22Rv1 (cell line): ENCODE data around the gene ARHGAP26.

Source experiments
- H3K27ac ChIP-seq: fragments of 450-650 bp; 2 replicates; pipeline ENCODE4 v1.5.1; 2017
- ZFX ChIP-seq: fragments of 450-650 bp; IDR thresholded peaks from 2 replicates; pipeline ENCODE4 v1.6.1; 2017; ENCODE audit warnings: antibody characterized with exemption, borderline replicate concordance
- TF ChIP-seq, protein P1 (sequence below): fragments of 450-650 bp; IDR thresholded peaks from 2 replicates; pipeline ENCODE4 v1.5.1; 2017; ENCODE audit warnings: mild to moderate bottlenecking

Gene ARHGAP26, protein sequence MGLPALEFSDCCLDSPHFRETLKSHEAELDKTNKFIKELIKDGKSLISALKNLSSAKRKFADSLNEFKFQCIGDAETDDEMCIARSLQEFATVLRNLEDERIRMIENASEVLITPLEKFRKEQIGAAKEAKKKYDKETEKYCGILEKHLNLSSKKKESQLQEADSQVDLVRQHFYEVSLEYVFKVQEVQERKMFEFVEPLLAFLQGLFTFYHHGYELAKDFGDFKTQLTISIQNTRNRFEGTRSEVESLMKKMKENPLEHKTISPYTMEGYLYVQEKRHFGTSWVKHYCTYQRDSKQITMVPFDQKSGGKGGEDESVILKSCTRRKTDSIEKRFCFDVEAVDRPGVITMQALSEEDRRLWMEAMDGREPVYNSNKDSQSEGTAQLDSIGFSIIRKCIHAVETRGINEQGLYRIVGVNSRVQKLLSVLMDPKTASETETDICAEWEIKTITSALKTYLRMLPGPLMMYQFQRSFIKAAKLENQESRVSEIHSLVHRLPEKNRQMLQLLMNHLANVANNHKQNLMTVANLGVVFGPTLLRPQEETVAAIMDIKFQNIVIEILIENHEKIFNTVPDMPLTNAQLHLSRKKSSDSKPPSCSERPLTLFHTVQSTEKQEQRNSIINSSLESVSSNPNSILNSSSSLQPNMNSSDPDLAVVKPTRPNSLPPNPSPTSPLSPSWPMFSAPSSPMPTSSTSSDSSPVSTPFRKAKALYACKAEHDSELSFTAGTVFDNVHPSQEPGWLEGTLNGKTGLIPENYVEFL

DNA sequence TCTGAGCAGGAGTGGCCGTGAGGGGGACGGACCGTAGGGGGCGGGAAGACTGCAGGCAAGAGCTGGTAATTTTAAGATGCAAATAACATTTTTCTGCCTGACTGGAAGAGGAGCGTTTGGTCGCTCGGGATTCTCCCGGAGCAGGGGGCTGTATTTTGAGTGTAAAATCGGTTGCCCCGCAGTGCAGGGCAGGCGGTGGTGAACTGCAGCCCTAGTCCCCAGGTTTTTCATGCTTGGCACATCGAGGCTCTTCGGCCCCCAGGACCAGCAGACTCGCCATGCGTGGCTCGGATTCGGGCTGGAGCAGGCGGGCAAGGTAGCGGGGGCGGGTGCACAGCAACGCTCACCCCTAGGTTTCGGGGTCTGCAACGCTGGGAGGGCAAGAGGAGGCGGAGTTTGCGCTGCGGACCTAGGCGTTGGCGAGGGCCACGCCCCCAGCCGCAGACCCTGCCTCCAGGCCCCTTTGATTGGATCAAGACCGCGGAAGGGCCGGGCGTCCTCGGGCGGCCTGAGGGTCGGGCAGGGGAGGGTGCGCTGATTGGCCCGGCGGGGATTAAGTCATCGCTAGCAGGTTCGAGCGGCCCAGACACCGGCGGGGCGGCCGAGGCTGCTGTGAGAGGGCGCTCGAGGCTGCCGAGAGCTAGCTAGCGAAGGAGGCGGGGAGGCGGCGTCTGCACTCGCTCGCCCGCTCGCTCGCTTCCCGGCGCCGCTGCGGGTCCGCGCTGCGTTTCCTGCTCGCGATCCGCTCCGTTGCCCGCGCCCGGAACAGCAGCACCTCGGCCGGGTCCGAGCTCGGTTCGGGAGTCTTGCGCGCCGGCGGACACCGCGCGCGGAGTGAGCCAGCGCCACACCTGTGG, at the start of gene ARHGAP26:
TSS of gene ARHGAP26 (plus strand) at position 585 of the 857 bp plus-strand sequence. CDS start 385 bp downstream, outside the sequence.
- no peak for TF ChIP-seq ZFX
- TF ChIP-seq, protein P1, sequence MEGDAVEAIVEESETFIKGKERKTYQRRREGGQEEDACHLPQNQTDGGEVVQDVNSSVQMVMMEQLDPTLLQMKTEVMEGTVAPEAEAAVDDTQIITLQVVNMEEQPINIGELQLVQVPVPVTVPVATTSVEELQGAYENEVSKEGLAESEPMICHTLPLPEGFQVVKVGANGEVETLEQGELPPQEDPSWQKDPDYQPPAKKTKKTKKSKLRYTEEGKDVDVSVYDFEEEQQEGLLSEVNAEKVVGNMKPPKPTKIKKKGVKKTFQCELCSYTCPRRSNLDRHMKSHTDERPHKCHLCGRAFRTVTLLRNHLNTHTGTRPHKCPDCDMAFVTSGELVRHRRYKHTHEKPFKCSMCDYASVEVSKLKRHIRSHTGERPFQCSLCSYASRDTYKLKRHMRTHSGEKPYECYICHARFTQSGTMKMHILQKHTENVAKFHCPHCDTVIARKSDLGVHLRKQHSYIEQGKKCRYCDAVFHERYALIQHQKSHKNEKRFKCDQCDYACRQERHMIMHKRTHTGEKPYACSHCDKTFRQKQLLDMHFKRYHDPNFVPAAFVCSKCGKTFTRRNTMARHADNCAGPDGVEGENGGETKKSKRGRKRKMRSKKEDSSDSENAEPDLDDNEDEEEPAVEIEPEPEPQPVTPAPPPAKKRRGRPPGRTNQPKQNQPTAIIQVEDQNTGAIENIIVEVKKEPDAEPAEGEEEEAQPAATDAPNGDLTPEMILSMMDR = peak; percentile 32; the same call in 1 of the 2 replicates
- peak within 1 kb of the TSS; percentile 61 for H3K27ac ChIP-seq

GRCh38 chr5:142720641-142721271, 49.4 kb upstream of the ARHGAP26 start:
- H3K27ac ChIP-seq = peak overlapping the region; percentile 36

DNA sequence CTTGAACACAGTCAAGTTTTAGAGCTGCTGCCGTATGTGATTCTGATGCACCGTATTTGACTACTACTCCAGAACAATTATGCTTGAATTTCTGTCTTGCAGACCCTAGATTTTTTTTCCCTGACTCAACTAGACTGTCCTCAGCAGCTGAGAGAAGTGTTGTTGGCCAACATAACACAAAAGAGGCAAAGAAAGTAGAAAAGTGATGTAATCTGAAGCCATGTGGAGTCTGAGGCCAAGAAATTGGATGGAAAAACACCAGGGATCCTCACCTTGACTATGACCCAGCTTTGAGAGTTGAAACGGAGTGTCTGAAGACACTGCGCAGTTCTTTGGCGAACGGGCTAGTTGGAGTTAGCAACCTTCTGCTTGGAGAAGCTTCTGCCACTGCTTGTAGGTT, 48.0 kb upstream of the ARHGAP26 start:
- TF ChIP-seq, protein P1 = no peak

More at GRCh38 chr5:142720641-142721271, 49.4 kb upstream of the ARHGAP26 start:
- TF ChIP-seq, protein P1 = peak; percentile 37
- TF ChIP-seq ZFX = no peak

DNA sequence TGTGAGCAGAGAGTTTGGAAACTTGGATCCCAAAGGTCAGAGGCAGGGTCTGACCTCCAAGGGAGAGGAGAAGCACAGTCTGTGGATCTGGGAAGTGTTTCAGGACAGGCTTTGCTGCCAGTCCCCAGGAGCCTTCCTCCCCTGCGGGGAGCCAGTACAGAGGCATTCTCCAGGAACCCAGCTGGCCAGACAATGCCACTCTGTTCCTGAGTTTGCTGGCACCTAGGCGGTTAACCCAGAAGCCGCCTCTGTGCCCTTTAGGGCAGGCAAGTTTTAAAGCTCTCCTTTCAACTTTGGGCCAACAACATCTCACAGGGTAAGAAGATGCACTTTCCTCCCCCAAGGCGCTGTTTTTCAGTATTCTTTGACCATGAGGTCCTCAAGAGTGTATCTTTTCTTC, 47.3 kb upstream of the ARHGAP26 start:
- no peak for TF ChIP-seq ZFX
- TF ChIP-seq, protein P1 = no peak
- no peak overlapping the region for H3K27ac ChIP-seq

More for the DNA sequence above, 48.0 kb upstream of the ARHGAP26 start:
- no peak overlapping the region for H3K27ac ChIP-seq

DNA sequence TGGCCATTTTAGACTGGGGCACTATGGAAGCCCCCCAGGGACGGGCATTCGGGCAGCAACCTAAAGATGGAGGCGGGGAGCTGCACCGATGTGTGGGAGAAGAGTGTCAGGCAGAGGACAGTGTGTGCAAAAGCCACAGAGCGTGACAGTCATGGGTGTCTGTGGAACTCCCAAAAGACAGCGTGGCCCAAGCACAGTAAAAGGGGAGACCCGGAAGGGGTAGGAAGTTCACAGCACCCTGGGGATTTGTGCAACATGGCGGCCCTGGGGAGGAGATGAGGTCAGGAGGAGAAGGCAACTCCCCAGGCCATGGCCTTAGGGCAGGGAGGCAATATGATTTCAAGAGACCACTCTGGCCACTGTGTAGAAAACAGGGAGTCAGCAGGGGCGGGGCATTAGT, 45.4 kb upstream of the ARHGAP26 start:
- no peak for TF ChIP-seq ZFX
- TF ChIP-seq, protein P1 = no peak
- no peak overlapping the region for H3K27ac ChIP-seq

GRCh38 chr5:142725231-142726187, 44.7 kb upstream of the ARHGAP26 start:
- no peak overlapping the region for H3K27ac ChIP-seq
- TF ChIP-seq, protein P1 = no peak
- TF ChIP-seq ZFX = no peak
